Measurements from ENCODE around the gene ZFHX3. TPM values are rescaled to one million over a fixed set of nuclear protein-coding genes. Genes with fewer than 3 reads are reported as not detected.
"Not testable (repeated sequence)": the region's sequence is repeated elsewhere in the genome, so short reads cannot be mapped to it uniquely, and the experiment has no call there.

ZFHX3 gene
- total RNA-seq, 1 donor from 2014 or later: 14.2 TPM

DNA sequence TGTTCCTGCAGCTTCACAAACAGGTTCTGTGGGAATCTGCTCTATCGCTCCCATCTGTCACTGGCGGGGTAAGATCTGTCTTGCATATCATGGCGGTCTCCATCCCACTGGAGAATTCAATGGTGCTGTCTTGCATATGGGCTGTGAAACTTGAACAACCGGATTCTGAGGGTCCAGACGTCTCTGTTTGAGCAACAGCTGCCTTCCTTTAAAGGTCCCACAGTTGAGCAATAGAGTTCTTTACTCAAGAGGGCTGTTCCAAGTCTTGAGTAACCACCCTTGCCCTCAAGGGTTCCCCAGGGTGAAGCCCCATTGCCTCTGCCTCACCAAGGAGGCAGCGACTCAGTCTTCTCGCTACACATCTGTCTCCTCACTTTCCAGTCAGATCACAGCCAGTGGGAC lies 50.8 kb downstream of the ZFHX3 start:
- DNase-seq (ENCODE audit: low read depth): peak; percentile 67

DNA sequence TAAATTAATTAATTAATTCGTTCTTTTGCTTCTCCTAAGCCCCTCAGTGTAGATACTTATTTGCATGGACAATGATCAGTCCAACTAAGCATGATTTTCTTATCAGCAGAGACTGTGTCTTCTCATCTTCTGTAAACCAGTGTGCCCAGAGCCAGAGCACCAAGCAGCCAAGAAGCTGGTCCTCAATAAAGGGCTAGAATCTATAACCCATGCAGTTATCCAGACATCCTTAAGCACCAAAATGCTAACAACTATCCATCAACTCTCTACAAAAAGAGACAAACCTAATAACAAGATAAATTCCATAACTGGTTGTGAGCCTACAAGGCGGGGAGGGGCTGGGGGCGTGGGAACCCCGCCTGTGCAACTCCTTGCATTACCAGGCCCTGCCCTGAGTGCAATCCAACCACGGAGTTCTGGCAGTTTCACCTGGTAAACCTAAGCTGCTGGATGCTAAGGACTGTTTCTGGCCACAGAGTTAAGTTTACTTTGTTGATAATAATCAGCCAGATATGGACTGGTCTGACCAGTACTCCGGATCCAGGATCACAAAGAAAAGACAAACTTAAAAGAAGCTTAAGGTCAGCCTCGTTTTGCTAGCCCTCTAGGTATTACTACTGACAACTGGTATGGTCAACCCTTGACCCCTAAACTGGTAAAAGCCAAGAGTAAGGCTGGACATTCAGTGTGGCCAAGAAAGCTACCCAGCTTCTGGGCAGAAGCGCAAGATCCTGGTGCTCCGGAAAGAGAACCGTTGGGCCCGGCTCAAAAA lies 51.5 kb downstream of the ZFHX3 start:
- peak; percentile 21 for DNase-seq (ENCODE audit: low read depth)

DNA sequence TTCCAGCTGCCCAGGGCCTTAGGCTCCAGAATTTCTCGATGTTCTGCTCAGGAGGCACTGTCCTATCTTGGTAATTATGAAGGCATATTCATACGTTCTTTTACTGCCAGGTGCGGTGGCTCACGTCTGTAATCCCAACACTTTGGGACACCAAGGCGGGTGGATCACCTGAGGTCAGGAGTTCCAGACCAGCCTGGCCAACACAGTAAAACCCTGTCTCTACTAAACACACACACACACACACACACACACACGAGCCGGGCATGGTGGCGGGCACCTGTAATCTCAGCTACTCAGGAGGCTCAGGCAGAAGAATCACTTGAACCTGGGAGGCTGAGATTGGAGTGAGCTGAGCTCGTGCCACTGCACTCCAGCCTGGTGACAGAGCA lies 52.1 kb downstream of the ZFHX3 start:
- DNase-seq (ENCODE audit: low read depth): not testable (repeated sequence)

DNA sequence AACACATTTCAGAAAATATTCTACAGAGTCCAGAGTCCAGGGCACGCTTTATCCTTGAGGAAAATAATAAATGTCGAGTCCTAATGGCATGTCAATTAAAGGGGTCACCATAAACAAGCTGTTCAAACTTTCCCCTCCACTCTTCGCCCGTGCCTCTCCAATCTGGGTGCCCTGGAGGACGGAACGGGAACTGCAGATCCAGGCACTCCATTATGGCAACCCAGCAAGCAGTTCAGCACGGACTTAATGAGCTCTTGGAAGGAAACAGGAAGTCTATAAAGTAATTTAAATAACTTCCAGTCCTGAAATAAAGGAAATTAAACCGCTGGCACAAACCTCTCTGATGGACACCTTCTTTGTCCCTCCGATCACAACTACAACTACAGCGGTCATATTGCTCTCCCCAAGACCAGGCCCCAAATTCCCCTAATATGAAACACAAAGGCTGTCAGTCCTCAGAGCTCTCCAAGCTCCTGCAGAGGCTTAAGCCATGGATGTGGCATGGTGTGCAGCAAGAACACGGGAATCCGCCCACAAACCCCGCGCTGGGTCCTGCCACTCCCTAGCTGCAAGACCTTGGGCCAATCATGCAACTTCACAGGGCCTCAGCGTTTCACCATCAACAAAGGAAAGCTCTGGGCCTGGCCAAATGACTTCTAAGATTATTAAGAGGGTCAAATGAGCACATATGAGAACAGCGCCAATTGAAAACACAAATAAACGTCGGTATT lies 52.6 kb downstream of the ZFHX3 start:
- no peak for DNase-seq (ENCODE audit: low read depth)

- peak; percentile 39 for DNase-seq (ENCODE audit: low read depth)
These were observed 55.8 kb downstream of the ZFHX3 start for GRCh38 chr16:72992142-72992601.

DNA sequence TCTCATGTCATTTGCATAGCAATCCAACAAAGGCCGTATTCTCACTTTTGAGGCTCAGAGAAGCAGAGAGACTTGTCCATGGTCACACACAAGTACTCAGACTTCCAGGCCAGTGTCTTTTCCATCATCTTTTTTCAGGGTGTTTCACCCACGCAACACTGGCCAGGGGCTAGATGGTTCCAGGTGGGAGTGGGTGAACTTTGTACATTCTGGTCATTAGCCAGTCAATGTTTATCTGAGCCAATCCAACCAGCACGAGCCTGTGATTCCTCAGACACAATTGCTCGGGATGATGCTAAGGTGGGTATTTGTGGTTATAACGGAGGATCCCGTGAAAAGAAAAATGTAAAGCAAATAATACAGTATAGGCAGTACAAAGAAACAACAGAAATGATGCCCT lies 56.3 kb downstream of the ZFHX3 start:
- DNase-seq (ENCODE audit: low read depth): no peak

DNA sequence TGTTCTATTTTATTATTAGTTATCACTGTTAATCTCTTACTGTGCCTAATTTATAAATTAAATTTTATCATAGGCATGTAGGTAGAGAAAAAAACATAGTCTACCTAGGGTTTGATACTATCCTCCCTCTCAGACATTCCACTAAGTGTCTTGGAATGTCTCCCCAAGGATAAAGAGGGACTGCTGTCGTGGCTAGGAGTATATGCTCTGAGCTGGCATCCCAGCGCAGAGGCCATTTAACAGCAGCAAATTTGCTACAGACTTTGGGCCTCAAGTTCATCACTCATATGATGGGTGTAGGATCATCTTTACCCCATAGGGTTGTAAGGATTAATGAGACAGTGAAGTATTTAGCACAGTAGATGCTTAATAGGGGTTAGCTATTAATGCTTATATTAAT lies 56.7 kb downstream of the ZFHX3 start:
- no peak for DNase-seq (ENCODE audit: low read depth)

GRCh38 chr16:72990571-72990970 lies 57.4 kb downstream of the ZFHX3 start:
- no peak for DNase-seq (ENCODE audit: low read depth)

DNA sequence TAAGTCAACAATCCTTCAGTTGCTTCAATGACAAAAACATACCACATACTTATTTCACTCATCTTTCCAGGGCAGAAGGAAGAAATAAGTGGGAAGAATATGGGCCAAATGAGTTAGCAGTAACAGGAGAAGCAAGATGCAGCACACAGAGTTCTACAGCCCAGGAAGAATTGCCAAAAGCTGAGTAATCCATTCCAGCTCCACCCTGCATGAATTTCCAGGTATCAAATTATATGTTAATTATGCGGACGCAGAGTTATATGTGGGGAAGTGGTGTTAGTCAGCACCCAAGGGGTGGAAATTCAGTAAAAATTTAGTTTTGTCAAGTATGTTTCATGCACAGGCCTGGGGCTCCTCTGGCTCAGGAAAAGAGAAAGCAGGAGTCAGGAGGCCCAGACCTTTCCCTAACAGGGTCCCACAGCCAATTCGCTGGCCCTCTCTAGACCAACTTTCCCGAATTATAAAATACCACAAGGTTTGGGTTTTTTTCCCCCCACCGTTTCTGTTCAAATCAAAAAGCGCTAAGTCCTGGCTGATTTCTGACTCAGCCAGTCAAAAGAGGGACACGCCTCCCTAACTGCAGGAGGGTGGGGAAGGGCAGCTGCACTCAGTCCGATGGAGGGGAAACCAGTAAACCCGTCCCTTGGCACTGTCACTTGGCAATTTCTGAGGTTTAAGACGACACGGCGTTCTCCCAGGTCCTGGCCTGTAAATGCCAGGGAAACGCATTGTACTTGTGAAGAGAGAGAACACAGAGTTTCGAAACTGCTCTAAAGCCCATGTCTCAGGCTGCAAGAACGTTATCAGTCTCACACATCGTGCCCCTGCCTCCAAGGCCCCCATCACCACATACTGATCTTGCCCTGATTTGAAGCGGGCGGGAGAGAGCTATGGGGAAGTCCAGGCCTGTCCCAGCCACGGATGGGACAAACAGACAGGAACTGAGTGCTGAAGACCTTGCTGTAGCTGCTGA lies 58.1 kb downstream of the ZFHX3 start:
- peak; percentile 92 for DNase-seq (ENCODE audit: low read depth)

DNA sequence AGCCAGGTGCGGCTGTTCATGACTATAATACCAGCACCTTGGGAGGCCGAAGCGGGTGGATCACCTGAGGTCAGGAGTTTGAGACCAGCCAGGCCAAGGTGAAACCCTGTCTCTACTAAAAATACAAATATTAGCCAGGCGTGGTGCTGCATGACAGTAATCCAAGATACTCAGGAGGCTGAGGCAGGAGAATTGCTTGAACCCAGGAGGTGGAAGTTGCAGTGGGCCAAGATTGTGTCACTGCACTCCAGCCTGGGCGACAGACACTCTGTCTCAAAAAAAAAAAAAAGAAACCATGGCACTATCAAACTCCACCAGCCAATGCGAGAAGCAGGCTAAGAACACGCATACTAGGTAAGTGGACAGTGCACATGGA lies 58.7 kb downstream of the ZFHX3 start:
- DNase-seq (ENCODE audit: low read depth): not testable (repeated sequence)

DNA sequence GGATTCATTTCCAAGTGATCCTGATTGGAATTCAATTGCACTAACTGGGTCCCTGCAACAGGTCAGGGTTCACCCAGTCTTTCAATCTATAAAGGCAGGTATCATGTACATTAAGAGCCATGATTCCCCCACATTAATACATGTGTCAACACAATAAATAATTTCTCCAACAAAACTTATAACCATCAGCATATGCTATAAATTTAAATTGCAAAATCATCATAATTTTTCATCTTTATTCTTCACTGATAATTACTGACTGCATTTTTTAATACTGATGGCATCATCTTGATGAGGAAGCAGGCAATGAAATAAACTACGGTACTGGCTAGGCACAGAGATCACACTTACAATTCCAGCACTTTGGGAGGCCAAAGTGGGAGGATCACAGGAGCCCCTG lies 59.4 kb downstream of the ZFHX3 start:
- DNase-seq (ENCODE audit: low read depth): no peak

DNA sequence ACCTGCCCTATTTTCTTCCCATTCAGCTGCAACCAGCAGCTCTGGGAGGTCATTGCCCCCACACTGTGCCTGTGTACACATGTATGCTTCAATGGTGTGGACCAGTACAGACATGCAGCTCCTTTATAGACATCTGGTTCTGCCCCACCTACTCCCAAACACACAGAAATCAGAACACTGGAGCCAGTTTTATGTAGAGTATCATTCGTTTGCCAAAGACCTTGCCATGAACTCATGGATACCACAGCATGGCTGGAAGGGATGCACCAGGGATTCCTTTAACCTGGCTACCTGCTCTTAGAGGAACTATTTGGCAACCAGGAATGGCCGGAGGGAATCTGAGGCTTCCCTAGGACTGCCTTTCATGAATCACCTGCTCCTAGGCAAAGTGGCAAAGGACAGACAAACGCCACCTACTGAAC lies 60.4 kb downstream of the ZFHX3 start:
- DNase-seq (ENCODE audit: low read depth): no peak

DNA sequence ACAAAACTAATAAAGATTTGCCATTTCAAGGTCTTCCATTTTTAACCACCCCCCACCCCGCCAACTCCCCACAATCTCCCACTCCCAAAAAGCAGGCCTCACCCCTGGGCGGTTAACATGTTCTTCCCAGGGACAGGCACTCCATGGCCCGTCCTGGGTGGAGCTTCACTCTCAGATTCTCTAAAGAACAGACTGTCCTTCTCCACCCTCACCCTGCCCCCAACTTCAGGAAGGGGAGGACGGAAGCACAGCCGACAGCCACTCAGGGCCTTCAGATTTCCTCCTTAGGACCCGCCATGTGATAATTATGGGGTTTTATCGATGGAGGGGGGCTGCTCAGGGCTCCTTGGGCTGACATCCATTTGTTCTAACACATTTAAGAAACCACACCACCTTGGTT lies 61.9 kb downstream of the ZFHX3 start:
- no peak for DNase-seq (ENCODE audit: low read depth)

DNA sequence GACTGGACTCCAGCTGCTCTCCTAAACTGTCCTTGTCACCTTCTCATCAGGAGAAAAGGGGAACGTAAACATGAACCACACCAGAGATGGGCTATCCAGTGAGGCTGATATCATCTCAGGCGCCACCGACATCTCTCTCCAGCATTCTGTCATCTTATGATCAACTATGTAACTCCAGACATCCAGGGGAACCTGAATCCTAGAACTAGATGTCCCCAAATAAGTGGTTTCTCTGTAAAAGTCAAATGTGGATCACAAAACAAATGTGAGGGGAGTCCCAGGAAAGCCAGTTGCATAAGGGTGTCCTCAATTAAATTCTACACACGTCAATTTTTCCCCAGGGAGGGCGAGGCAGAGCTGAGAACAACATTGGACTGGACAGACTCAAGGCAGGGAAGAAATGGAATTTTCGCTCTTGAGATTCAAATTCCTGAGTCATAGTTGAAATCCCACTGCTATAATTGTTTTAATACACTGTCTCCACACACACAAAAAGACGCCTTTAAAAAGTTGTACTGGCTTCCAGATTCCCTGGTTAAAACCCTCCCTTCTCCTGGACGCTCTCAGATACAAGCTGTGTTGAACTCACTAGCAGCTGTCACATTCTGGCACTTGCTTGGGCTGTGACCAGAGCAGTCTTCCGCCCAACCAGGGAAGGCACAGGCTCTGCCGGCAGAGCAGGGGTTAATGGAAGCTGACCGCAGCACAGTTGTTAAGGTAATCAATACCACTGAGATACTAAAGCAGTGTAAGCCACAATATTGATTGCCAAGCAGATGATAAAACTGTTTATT lies 62.6 kb downstream of the ZFHX3 start:
- peak; percentile 33 for DNase-seq (ENCODE audit: low read depth)

DNA sequence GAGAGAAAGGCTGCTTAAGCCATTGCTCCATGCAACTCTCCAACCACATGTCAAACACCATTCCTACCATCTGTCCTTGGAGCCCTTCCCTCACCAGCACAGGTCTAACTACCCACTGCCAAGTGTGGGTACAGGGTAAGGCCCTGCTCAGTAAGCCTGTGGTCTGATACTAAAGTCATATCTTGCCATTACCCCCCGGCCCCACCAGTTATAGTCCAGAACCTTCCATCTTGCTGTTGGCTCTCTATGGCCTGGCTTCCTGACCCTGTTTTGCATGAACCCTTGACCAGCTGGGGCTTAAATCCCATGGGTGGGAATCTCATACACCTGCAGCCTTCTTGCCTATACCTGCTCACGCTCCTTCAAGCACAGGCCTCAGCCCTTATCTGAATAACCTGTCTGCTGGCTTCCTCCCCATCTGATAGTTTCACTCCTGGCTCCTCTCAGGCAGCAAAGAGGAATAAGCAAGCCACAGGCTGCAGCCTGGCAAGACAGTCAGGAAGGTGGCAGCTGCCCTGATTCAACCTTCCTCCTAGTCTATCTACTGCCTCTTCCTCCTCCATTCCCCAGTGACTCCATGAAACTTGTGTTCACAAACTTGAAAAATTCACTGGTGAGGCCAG lies 64.1 kb downstream of the ZFHX3 start:
- no peak for DNase-seq (ENCODE audit: low read depth)

DNA sequence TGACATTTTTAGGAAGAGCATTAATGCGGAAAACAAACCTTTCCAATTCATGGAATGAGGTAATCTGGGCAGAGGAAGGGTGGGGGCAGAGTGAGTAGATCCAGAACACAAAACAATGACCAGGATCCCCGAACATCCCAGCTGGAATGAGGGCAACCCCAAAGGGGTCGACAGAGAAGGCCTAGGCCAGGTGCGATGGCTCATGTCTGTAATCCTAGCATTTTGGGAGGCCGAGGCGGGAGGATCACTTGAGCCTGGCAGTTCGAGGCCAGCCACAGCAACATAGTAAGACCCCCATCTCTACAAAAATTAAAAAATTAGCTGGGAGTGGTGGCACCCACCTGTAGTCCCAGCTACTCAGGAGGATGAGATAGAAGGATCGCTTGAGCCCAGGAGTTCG lies 64.7 kb downstream of the ZFHX3 start:
- no peak for DNase-seq (ENCODE audit: low read depth)

DNA sequence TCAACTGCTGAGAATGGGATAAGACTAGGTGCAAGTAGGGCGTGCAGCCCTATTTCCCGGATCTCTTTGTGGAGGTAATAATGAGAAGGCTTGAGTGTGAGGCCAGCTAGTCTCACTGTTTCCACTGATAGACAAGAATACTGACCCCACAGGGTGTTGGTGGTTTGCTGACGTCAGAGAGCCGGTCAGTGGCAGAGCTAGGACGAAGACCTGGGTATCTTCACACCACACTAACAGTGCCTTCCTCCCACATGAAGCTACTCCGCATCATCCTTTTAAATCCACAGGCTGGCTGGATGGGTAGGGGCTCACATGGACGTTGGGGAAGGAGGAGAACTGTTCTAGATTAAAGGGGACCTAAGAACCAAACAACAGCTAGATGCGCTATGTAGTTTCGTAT lies 68.0 kb downstream of the ZFHX3 start:
- no peak for DNase-seq (ENCODE audit: low read depth)

GRCh38 chr16:72978212-72978611 lies 69.7 kb downstream of the ZFHX3 start:
- no peak for DNase-seq (ENCODE audit: low read depth)

GRCh38 chr16:72977127-72977526 lies 70.8 kb downstream of the ZFHX3 start:
- no peak for DNase-seq (ENCODE audit: low read depth)

DNA sequence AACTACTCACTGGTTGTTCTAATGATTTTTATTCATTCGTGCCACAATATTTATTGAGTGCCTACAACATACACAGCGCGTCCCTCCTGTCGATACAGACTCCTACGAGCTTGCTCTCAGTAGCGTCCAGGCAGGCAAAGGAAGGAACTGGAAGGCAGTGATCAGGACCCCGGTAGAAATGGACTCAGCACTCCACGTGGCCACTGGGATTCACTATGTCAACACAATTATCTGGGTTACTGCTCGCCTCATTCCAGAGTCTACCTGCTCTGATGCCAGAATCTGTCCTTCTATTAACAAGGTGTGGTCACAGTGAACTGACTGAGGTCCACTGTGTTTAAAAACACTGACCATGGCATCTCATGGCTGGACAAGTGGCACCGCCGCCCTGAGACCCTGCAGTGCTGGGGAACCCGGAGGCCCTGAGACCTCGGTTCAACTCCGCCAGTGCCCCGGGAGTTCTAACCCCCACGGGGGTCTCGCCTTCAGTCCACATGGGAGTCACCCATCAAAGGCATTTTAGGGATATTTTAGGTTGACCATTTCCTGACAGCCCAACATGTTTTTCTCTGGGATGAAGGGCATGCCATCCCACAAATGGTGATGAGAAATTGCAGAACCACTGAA lies 71.4 kb downstream of the ZFHX3 start:
- DNase-seq (ENCODE audit: low read depth): no peak
